HepG2 (cell line): Measurements from ENCODE around the gene ARHGEF9. TPM values are rescaled to one million over a fixed set of nuclear protein-coding genes. Genes with fewer than 3 reads are reported as not detected.
"Not testable (repeated sequence)": the region's sequence is repeated elsewhere in the genome, so short reads cannot be mapped to it uniquely, and the experiment has no call there.

Experiments
- ATAC-seq: fragments of 200-7000 bp; cut with Tn5 transposase; 3 replicates; pipeline ENCODE4 v1.9.1; 2020; ENCODE audit warnings: mild to moderate bottlenecking, moderate library complexity
- BruUV-seq: library from RNA; stranded (reverse); fragments of 400-500 nt; replicated peaks from 2 replicates; lab custom pipeline; 2021; lab: Mats Ljungman, UMichigan
- CTCF ChIA-PET: fragments of 300-600 bp; formaldehyde crosslinking; extraction: SDS; loops from one replicate; lab custom pipeline; 2021; ENCODE audit warnings: low total read pairs, inconsistent platforms, low intra/inter-chr PET ratio; lab: Yijun Ruan, JAX
- POLR2A ChIA-PET: fragments of 350-600 bp; sonication (Branson Sonifier 250); formaldehyde crosslinking; loops from one replicate; lab custom pipeline; 2020; ENCODE audit warnings: antibody characterized with exemption, inconsistent platforms; lab: Yijun Ruan, JAX
- DNase-seq: peaks from one replicate; pipeline ENCODE4 v3.0.0-alpha.2; 2015; ENCODE audit warnings: low spot score
- FAIRE-seq: peaks from 3 replicates; lab custom pipeline; 2011; peaks lifted over from hg19 to GRCh38; lab: Jason Lieb, UNC
- H2AFZ ChIP-seq: one replicate; pipeline ENCODE4 v1.6.1; 2011; ENCODE audit warnings: low read length, inconsistent platforms
- H3K27ac ChIP-seq: fragments of 300-600 bp; 3 replicates; pipeline ENCODE4 v1.8.0; 2011; ENCODE audit warnings: mixed run types, mild to moderate bottlenecking, mixed read lengths, low read length, inconsistent platforms; ENCODE audit not compliant: insufficient read depth; ENCODE audit errors: extremely low read length
- H3K27me3 ChIP-seq, 2 experiments: fragments of 200-600 bp in 1 of 2; 2 replicates in 1 of 2; 3 replicates in 1 of 2; pipeline versions ENCODE4 v1.6.0 to v1.8.0; 2011; ENCODE audit warnings: low read length in 2 of 2, mild to moderate bottlenecking in 2 of 2, moderate library complexity in 2 of 2, inconsistent platforms in 1 of 2; ENCODE audit not compliant: insufficient read depth in 2 of 2, control insufficient read depth in 1 of 2
- H3K36me3 ChIP-seq, 2 experiments: fragments of 200-600 bp in 1 of 2; replicated peaks in 1 of 2; 2 replicates in 1 of 2; 3 replicates in 1 of 2; pipeline versions ENCODE4 v1.5.1 to v1.8.0; 2011; ENCODE audit warnings: low read length in 2 of 2, inconsistent platforms in 1 of 2; ENCODE audit not compliant: insufficient read depth in 2 of 2, control insufficient read depth in 1 of 2
- H3K4me1 ChIP-seq: 2 replicates; pipeline ENCODE4 v1.5.1; 2012; ENCODE audit warnings: low read length, inconsistent platforms; ENCODE audit not compliant: insufficient read depth
- H3K4me2 ChIP-seq: 2 replicates; pipeline ENCODE4 v1.6.0; 2011; ENCODE audit warnings: low read depth, low read length, inconsistent platforms
- H3K4me3 ChIP-seq, 3 experiments: fragments of 200-600 bp in 1 of 3; sonication (generic), shearing (Covaris generic) in 1 of 3; replicated peaks in 1 of 3; 2 replicates each; pipeline ENCODE4 v1.5.1; 2011 to 2016; ENCODE audit warnings: low read length in 3 of 3, inconsistent platforms in 2 of 3, low read depth in 2 of 3, mild to moderate bottlenecking in 2 of 3, control low read depth in 1 of 3, mixed read lengths in 1 of 3; ENCODE audit not compliant: insufficient read depth in 1 of 3
- H3K79me2 ChIP-seq: one replicate; pipeline ENCODE4 v1.6.1; 2011; ENCODE audit warnings: low read length, inconsistent platforms; ENCODE audit not compliant: insufficient read depth
- H3K9ac ChIP-seq: 2 replicates; pipeline ENCODE4 v1.6.0; 2011; ENCODE audit warnings: mild to moderate bottlenecking, low read depth, low read length, inconsistent platforms; ENCODE audit not compliant: insufficient read depth
- H3K9me3 ChIP-seq: 2 replicates; pipeline ENCODE4 v1.5.1; 2012; ENCODE audit warnings: mild to moderate bottlenecking, low read length
- H4K20me1 ChIP-seq: 2 replicates; pipeline ENCODE4 v1.6.0; 2011; ENCODE audit warnings: inconsistent platforms, mild to moderate bottlenecking, low read length, moderate library complexity; ENCODE audit not compliant: insufficient read depth
- GLMP ChIP-seq: sonication (generic); formaldehyde crosslinking; IDR thresholded peaks from 2 replicates; pipeline ENCODE4 v1.9.0; 2021; ENCODE audit warnings: missing genetic modification reagents, mild to moderate bottlenecking, borderline replicate concordance
- PBX2 ChIP-seq: IDR thresholded peaks from 2 replicates; pipeline ENCODE4 v1.6.1; 2016; ENCODE audit warnings: control low read depth
- WGBS: methylation state at CpG from one replicate; pipeline ENCODE4 v1.1.6; 2017; ENCODE audit warnings: low lambda C conversion rate; 5-methylcytosine and 5-hydroxymethylcytosine counted together
- in situ Hi-C: cut with HindIII; loops from 2 replicates; pipeline ENCODE4 v1.10.0; 2017; ENCODE audit warnings: low pct_unique_long_range_greater_than_20kb; ENCODE audit not compliant: extremely low pct_ligation_motif_present
- intact Hi-C: fragments of 100-400 bp; cut with micrococcal nuclease; formaldehyde crosslinking; loops from one replicate; pipeline ENCODE4 v1.10.0; 2022; ENCODE audit not compliant: unreplicated experiment
- polyA plus RNA-seq, 8 experiments: library from polyadenylated mRNA; depleted of rRNA in 3 of 8; stranded (reverse) in 7 of 8; unstranded in 1 of 8; fragments of >200 nt; fragmentation: Illumina TruSeq in 4 of 8; extraction: Trizol in 4 of 8; gene quantifications; 2 replicates each; pipeline versions ENCODE4 v1.2.1 to v1.2.3, GENCODE V29; 2011 to 2016; ENCODE audit warnings: low read depth in 4 of 8, missing spikeins in 1 of 8, mixed read lengths in 1 of 8; ENCODE audit not compliant: insufficient read depth in 1 of 8
- total RNA-seq, 5 experiments: library from RNA; depleted of rRNA; stranded (reverse); fragments of >200 nt; fragmentation: Illumina TruSeq; extraction: Trizol; gene quantifications; 2 replicates each; pipeline ENCODE4 v1.2.3, GENCODE V29; 2016; ENCODE audit warnings: low read depth in 1 of 5

ARHGEF9 gene
- total and polyA plus RNA-seq, 2 of the 13 experiments (the other 11 are each of a cell fraction or from before 2014, with no cell fraction given): 0.91 to 1.8 TPM

GRCh38 chrX:63645748-63646147 is 139.3 kb downstream of the ARHGEF9 start:
- POLR2A ChIA-PET, DNase-seq, CTCF ChIA-PET, H3K4me1 ChIP-seq, BruUV-seq, H3K9ac ChIP-seq, H2AFZ ChIP-seq, intact Hi-C loops, H3K27ac ChIP-seq, FAIRE-seq, H3K36me3 ChIP-seq, H4K20me1 ChIP-seq, H3K79me2 ChIP-seq, in situ Hi-C loops, H3K4me2 ChIP-seq, H3K4me3 ChIP-seq, ATAC-seq, H3K9me3 ChIP-seq, H3K27me3 ChIP-seq: not testable (repeated sequence)
- WGBS: 50% methylated on average over 2 of the region's 2 CpGs

DNA sequence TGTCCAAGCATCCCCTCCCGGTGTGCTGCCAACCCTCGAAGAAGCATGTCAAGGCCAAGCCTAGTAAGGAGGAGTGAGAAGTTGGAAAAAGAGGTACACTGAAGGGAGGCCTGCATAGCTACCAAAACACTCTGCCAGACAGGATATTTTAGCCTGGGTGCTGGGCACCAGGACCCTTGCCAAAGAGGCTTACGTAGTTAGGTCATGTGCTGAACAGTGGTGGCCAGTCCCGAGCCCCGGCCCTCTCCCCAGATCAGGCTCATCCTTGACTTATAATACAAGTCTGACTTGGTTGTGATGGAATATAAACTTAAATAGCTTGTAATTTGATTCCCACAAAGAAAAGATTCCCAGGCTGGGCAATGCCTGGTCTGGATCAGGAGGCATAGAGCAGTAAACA is 149.3 kb downstream of the ARHGEF9 start:
- no peak overlapping the region for H3K4me2 ChIP-seq
- H3K4me3 ChIP-seq: no peak overlapping the region
- no TSS peak for BruUV-seq
- H3K27ac ChIP-seq: no peak overlapping the region
- no peaks in the 10 kb centered on the region for H3K79me2 ChIP-seq
- H4K20me1 ChIP-seq: no peaks in the 10 kb centered on the region
- WGBS: no CpG with 5 or more reads among the region's 5 CpGs
- in situ Hi-C loops (no loop called here), intact Hi-C loops (no loop called here)
- no peak for ATAC-seq
- DNase-seq: no peak
- no peaks in the 10 kb centered on the region for H3K27me3 ChIP-seq
- H3K4me1 ChIP-seq: no peaks in the 10 kb centered on the region
- TF ChIP-seq PBX2 (no peak), GLMP (CRISPR knock-in tag) (no peak)
- ChIA-PET CTCF (no interaction called here), POLR2A (no interaction called here)
- no peak overlapping the region for H2AFZ ChIP-seq
- no peak for FAIRE-seq
- H3K9ac ChIP-seq: no peak overlapping the region
- no peaks in the 10 kb centered on the region for H3K36me3 ChIP-seq
- H3K9me3 ChIP-seq: no peaks in the 10 kb centered on the region
